ENCODE measurements around the gene CYTL1. TPM values are rescaled to one million over a fixed set of nuclear protein-coding genes. Genes with fewer than 3 reads are reported as not detected.
"Not testable (repeated sequence)": the region's sequence is repeated elsewhere in the genome, so short reads cannot be mapped to it uniquely, and the experiment has no call there.

The CYTL1 gene
- 1 to 10 TPM; 1.3 to 7.4 (median 3.7) TPM for total RNA-seq

GRCh38 chr4:5019274-5019673 lies at the start of gene CYTL1:
CYTL1 (minus strand) TSS chr4:5019458; CDS start chr4:5019445, 13 bp downstream.
- H3K27ac ChIP-seq, result no peak within 1 kb of the TSS
- H3K9me3 ChIP-seq, result no peaks in the 10 kb centered on the region
- no peaks in the 10 kb centered on the region for H3K36me3 ChIP-seq
- DNase-seq, result no peak
- no peak within 1 kb of the TSS for H3K4me3 ChIP-seq (replicated peaks in 1 of 3)
- WGBS, 2 donors, result 11 to 17% methylated on average over 12 to 21 of the region's 28 CpGs
- H3K27me3 ChIP-seq, result no peaks in the 10 kb centered on the region
- peaks cover 0 to 4% of the 10 kb centered on the region in 2 donors for H3K4me1 ChIP-seq
- TF ChIP-seq CTCF (IDR thresholded peaks at IDR 0.05), result no peak
- no peak for TF ChIP-seq POLR2A (IDR thresholded peaks at IDR 0.05)
- intact Hi-C loops (cut with DNase I), result no loop called here

DNA sequence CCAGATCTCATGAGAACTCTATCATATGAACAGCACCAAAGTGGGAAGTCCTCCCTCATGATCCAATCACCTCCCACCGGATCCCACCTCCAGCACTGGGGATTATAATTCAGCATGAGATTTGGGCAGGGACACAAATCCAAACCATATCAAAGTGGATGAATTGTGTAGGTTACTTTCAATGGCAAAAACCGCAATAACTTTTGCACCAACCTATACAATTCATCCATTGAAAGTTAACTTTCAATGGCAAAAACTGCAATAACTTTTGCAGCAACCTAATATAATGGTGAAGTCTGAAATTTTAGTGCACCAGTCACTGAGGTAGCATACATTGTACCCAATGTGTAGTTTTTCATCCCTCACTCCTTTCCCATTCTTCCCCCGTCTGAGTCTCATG lies 48.6 kb upstream of the CYTL1 start:
- no peaks in the 10 kb centered on the region for H3K9me3 ChIP-seq
- H3K36me3 ChIP-seq, result no peaks in the 10 kb centered on the region
- no peaks in the 10 kb centered on the region for H3K27me3 ChIP-seq
- H3K27ac ChIP-seq, result no peak overlapping the region
- no peaks in the 10 kb centered on the region for H3K4me1 ChIP-seq
- no peak for DNase-seq
- intact Hi-C loops (cut with DNase I), result no loop called here
- no peak overlapping the region for H3K4me3 ChIP-seq (replicated peaks in 1 of 3)
- 71 to 96% methylated on average over 3 of the region's 3 CpGs for WGBS, 2 donors
- TF ChIP-seq CTCF (IDR thresholded peaks at IDR 0.05) (no peak), POLR2A (IDR thresholded peaks at IDR 0.05) (no peak)

DNA sequence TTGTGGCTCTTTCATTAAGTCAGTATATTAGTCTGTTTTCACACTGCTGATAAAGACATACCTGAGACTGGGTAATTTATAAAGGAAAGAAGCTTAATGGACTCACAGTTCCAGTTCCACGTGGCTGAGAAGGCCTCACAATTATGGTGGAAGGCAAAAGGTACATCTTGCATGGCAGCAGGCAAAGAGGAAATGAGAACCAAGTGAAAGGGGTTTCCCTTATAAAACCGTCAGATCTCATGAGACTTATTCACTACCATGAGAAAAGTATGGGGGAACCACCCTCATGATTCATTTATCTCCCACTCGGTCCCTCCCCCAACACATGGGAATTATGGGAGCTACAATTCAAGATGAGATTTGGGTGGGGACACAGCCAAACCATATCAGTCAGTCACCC lies 47.7 kb upstream of the CYTL1 start:
- DNase-seq; H3K27me3 ChIP-seq; H3K4me1 ChIP-seq; H3K9me3 ChIP-seq; H3K4me3 ChIP-seq (replicated peaks in 1 of 3); H3K36me3 ChIP-seq; intact Hi-C loops (cut with DNase I); H3K27ac ChIP-seq: not testable (repeated sequence)
- WGBS, 2 donors, result 81 to 82% methylated on average over 3 of the region's 3 CpGs

DNA sequence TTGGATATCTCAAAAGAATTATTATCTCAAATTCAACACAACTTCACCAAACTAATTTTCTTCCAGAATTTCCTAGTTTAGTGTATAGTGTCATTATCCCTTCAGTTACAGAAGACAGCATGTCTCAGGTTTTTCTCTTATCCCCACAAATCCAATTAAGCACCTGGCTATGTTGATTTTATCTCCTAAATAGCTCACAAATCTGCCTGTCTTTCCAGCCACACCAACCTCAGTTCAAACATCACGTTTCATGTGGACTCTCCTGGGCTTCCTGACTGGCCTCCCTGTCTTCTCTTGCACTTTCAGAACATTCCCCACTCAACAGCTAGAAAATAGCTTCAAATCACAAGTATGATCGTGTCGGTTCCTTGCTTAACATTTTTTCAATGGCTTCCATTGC lies 46.8 kb upstream of the CYTL1 start:
- WGBS, 2 donors, result 59 to 69% methylated on average over 3 of the region's 3 CpGs
- H3K27ac ChIP-seq, result no peak overlapping the region
- intact Hi-C loops (cut with DNase I), result no loop called here
- no peak for DNase-seq
- no peak overlapping the region for H3K4me3 ChIP-seq (replicated peaks in 1 of 3)
- no peak for TF ChIP-seq CTCF (IDR thresholded peaks at IDR 0.05)
- TF ChIP-seq POLR2A (IDR thresholded peaks at IDR 0.05), result no peak
- H3K27me3 ChIP-seq, result no peaks in the 10 kb centered on the region
- H3K9me3 ChIP-seq, result no peaks in the 10 kb centered on the region
- H3K4me1 ChIP-seq, result no peaks in the 10 kb centered on the region
- no peaks in the 10 kb centered on the region for H3K36me3 ChIP-seq

GRCh38 chr4:5055411-5055810 lies 36.2 kb upstream of the CYTL1 start:
- Histone ChIP-seq H3K4me1 (peaks cover 8 to 17% of the 10 kb centered on the region in 2 donors), H3K27ac (no peak overlapping the region), H3K27me3 (no peaks in the 10 kb centered on the region), H3K9me3 (no peaks in the 10 kb centered on the region), H3K4me3 (replicated peaks in 1 of 3) (no peak overlapping the region), H3K36me3 (no peaks in the 10 kb centered on the region)
- no peak for TF ChIP-seq CTCF (IDR thresholded peaks at IDR 0.05)
- TF ChIP-seq POLR2A (IDR thresholded peaks at IDR 0.05), result no peak
- WGBS, 2 donors, result 55 to 71% methylated on average over 5 of the region's 5 CpGs
- intact Hi-C loops (cut with DNase I), result no loop called here
- no peak for DNase-seq

- no peaks in the 10 kb centered on the region for H3K36me3 ChIP-seq
- H3K9me3 ChIP-seq, result no peaks in the 10 kb centered on the region
- H3K4me3 ChIP-seq (replicated peaks in 1 of 3), result no peak overlapping the region
- intact Hi-C loops (cut with DNase I), result no loop called here
- TF ChIP-seq POLR2A (IDR thresholded peaks at IDR 0.05), result no peak
- no peak for TF ChIP-seq CTCF (IDR thresholded peaks at IDR 0.05)
- no peak overlapping the region for H3K27ac ChIP-seq
- peaks cover 8 to 17% of the 10 kb centered on the region in 2 donors for H3K4me1 ChIP-seq
- DNase-seq, result no peak
- no peaks in the 10 kb centered on the region for H3K27me3 ChIP-seq
- 41 to 43% methylated on average over 5 of the region's 5 CpGs for WGBS, 2 donors
Observed at GRCh38 chr4:5054532-5054931, 35.3 kb upstream of the CYTL1 start.

Measured in thyroid gland (tissue), 4 donors.